Endothelial cell of umbilical vein (primary cell): Measurements from ENCODE around the gene TTN. TPM values are rescaled to one million over a fixed set of nuclear protein-coding genes. Genes with fewer than 3 reads are reported as not detected.

Experiments
- BruUV-seq: library from RNA; stranded (reverse); fragments of 400-500 nt; replicated peaks from 2 replicates; lab custom pipeline; 2021; lab: Mats Ljungman, UMichigan
- CTCF ChIA-PET: fragments of 300-600, 350-600 bp; sonication (Branson Sonifier 250); formaldehyde crosslinking; loops from one replicate; lab custom pipeline; 2021; ENCODE audit warnings: antibody characterized with exemption, inconsistent platforms; lab: Charles Lee
- POLR2A ChIA-PET: fragments of 300-600, 350-600 bp; sonication (Branson Sonifier 250); formaldehyde crosslinking; loops from one replicate; lab custom pipeline; 2021; ENCODE audit warnings: antibody characterized with exemption, inconsistent platforms; lab: Charles Lee
- DNase-seq: peaks from one replicate; pipeline ENCODE4 v3.0.0-alpha.2; 2011; ENCODE audit warnings: low read depth, low spot score
- FAIRE-seq: peaks from 2 replicates; lab custom pipeline; 2011; peaks lifted over from hg19 to GRCh38; lab: Jason Lieb, UNC
- H2AFZ ChIP-seq: 2 replicates; pipeline ENCODE4 v1.6.0; 2012; ENCODE audit warnings: low read depth, low read length, control low read depth, inconsistent platforms
- H3K27ac ChIP-seq: 2 replicates; pipeline ENCODE4 v1.5.1; 2011; ENCODE audit warnings: low read depth, mild to moderate bottlenecking, control low read depth, low read length, moderate library complexity; ENCODE audit not compliant: insufficient read depth
- H3K27me3 ChIP-seq, 2 experiments: 2 replicates each; pipeline versions ENCODE4 v1.6.0 to v1.6.1; 2011; ENCODE audit warnings: low read length in 2 of 2, mixed read lengths in 1 of 2; ENCODE audit not compliant: control insufficient read depth in 2 of 2, insufficient read depth in 2 of 2
- H3K36me3 ChIP-seq, 2 experiments: 2 replicates in 1 of 2; 3 replicates in 1 of 2; pipeline ENCODE4 v1.5.1; 2011; ENCODE audit warnings: low read length in 2 of 2, mild to moderate bottlenecking in 1 of 2, moderate library complexity in 1 of 2; ENCODE audit not compliant: control insufficient read depth in 2 of 2, insufficient read depth in 2 of 2; ENCODE audit errors: extremely low read depth in 1 of 2
- H3K4me1 ChIP-seq: 3 replicates; pipeline ENCODE4 v1.5.1; 2011; ENCODE audit warnings: mild to moderate bottlenecking, low read length; ENCODE audit not compliant: control insufficient read depth, insufficient read depth; ENCODE audit errors: extremely low read depth
- H3K4me2 ChIP-seq: 2 replicates; pipeline ENCODE4 v1.6.1; 2011; ENCODE audit warnings: low read length, control low read depth, mixed read lengths; ENCODE audit not compliant: insufficient read depth
- H3K4me3 ChIP-seq, 3 experiments: fragments of 200-600 bp in 1 of 3; sonication (generic), shearing (Covaris generic) in 1 of 3; replicated peaks in 1 of 3; 2 replicates each; pipeline ENCODE4 v1.5.1; 2011 to 2016; ENCODE audit warnings: control low read depth in 3 of 3, low read length in 3 of 3, mild to moderate bottlenecking in 2 of 3, inconsistent platforms in 1 of 3, low read depth in 1 of 3, moderate library complexity in 1 of 3; ENCODE audit not compliant: insufficient read depth in 1 of 3
- H3K79me2 ChIP-seq: 2 replicates; pipeline ENCODE4 v1.6.0; 2012; ENCODE audit warnings: low read length, inconsistent platforms; ENCODE audit not compliant: control insufficient read depth, insufficient read depth
- H3K9ac ChIP-seq: replicated peaks from 2 replicates; pipeline ENCODE3; 2011; ENCODE audit warnings: low read length, control low read depth; ENCODE audit not compliant: insufficient read depth; ENCODE audit errors: extremely low read depth
- H3K9me1 ChIP-seq: replicated peaks from 3 replicates; pipeline ENCODE4 v1.6.0; 2011; ENCODE audit warnings: mild to moderate bottlenecking, low read length; ENCODE audit not compliant: control insufficient read depth, insufficient read depth; ENCODE audit errors: extremely low read depth
- H3K9me3 ChIP-seq: replicated peaks from 2 replicates; pipeline ENCODE4 v1.5.1; 2012; ENCODE audit warnings: low read length, inconsistent platforms; ENCODE audit not compliant: control insufficient read depth, insufficient read depth
- H4K20me1 ChIP-seq: replicated peaks from 2 replicates; pipeline ENCODE3; 2011; ENCODE audit warnings: mild to moderate bottlenecking, low read length; ENCODE audit not compliant: control insufficient read depth, insufficient read depth; ENCODE audit errors: extremely low read depth
- EZH2 ChIP-seq: IDR thresholded peaks from 2 replicates; pipeline ENCODE4 v1.6.1; 2012; ENCODE audit warnings: borderline replicate concordance, low read depth, mild to moderate bottlenecking, moderate library complexity, low read length, inconsistent platforms; ENCODE audit not compliant: severe bottlenecking
- FOS ChIP-seq: IDR thresholded peaks from 2 replicates; pipeline ENCODE4 v1.6.1; 2011; ENCODE audit warnings: mild to moderate bottlenecking, low read length, moderate library complexity, borderline replicate concordance; ENCODE audit not compliant: insufficient read depth
- GATA2 ChIP-seq: IDR thresholded peaks from 2 replicates; pipeline ENCODE4 v1.7.0; 2011; ENCODE audit warnings: low read depth, mild to moderate bottlenecking, moderate library complexity, mixed read lengths, low read length; ENCODE audit not compliant: insufficient read length, insufficient read depth
- MYC ChIP-seq: IDR thresholded peaks from one replicate; pipeline ENCODE4 v1.6.1; 2011; ENCODE audit warnings: mild to moderate bottlenecking, low read depth, low read length
- POLR2A ChIP-seq: IDR thresholded peaks from 2 replicates; pipeline ENCODE4 v1.6.1; 2012; ENCODE audit warnings: low read depth, mild to moderate bottlenecking, control low read depth, low read length
- POLR2AphosphoS5 ChIP-seq: IDR thresholded peaks from 2 replicates; pipeline ENCODE4 v1.6.1; 2012; ENCODE audit warnings: low read depth, mild to moderate bottlenecking, control low read depth, low read length, moderate library complexity; ENCODE audit not compliant: insufficient read depth
- dilution Hi-C: fragments of 300-500 bp; cut with MboI; formaldehyde crosslinking; loops from one replicate; pipeline ENCODE4 v1.15.0; 2019; ENCODE audit warnings: low sequenced_read_pairs; ENCODE audit not compliant: extremely low pct_ligation_motif_present
- intact Hi-C: fragments of 100-400 bp; cut with micrococcal nuclease; formaldehyde crosslinking; loops from one replicate; pipeline ENCODE4 v1.10.0; 2022
- polyA plus RNA-seq, 4 experiments: library from polyadenylated mRNA; depleted of rRNA in 3 of 4; stranded (reverse) in 3 of 4; unstranded in 1 of 4; fragments of >200 nt; gene quantifications; 2 replicates each; pipeline versions ENCODE4 v1.2.1 to v1.2.3, GENCODE V29; 2011 to 2012; ENCODE audit warnings: missing spikeins in 1 of 4
- total RNA-seq: library from RNA; stranded (reverse); gene quantifications from 2 replicates; pipeline ENCODE4 v1.2.3, GENCODE V29; 2021
- TF ChIP-seq, protein P1 (sequence below): IDR thresholded peaks from 2 replicates; pipeline ENCODE4 v1.6.1; 2011; ENCODE audit not compliant: insufficient read depth, insufficient read length
- TF ChIP-seq, protein P2 (sequence below), 2 donors: IDR thresholded peaks; 1 replicate in 1 of 2; 2 replicates in 1 of 2; pipeline ENCODE4 v1.5.1; 2011; ENCODE audit warnings: low read length in 2 of 2, mild to moderate bottlenecking in 2 of 2, moderate library complexity in 2 of 2, control low read depth in 1 of 2, inconsistent platforms in 1 of 2, low read depth in 1 of 2; ENCODE audit not compliant: insufficient read depth in 1 of 2; ENCODE audit errors: extremely low read depth in 1 of 2

The TTN gene
- total and polyA plus RNA-seq, 2 donors (not counting 3 experiments of a cell fraction or from before 2014, with no cell fraction given): 0.11 to 0.49 TPM

DNA sequence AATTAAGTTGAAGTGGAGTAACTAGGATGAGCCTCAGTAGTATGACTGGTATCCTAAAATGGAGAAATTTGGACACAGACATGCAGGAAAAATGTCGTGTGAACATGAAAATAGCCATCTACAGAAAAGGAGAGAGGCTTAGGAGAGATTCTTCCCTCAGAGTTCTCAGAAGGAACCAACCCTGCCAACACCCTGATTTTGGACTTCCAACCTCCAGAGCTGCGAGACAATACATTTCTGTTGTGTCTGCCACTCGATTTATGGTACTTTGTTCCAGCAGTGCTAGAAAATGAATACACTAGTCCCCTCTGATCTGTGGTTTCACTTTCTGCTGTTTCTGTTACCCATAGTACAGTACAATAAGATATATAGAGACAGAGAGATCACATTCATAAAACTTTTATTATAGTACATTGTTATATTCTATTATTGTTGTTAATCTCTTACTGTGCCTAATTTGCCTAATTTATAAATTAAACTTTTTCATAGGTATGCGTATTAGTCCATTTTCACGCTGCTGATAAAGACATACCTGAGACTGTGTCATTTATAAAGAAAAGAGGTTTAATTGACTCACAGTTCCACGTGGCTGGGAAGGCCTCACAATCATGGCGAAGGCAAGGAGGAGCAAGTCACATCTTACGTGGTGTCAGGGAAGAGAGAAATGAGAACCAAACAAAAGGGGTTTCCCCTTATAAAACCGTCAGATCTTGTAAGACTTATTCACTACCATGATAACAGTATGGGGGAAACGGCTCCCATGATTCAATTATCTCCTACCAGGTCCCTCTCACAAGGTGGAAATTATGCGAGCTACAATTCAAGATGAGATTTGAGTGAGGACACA lies 285.7 kb downstream of the TTN start:
- Histone ChIP-seq H2AFZ (no peak overlapping the region), H3K9me1 (no peaks in the 10 kb centered on the region), H3K27me3 (no peaks in the 10 kb centered on the region), H3K36me3 (peaks cover 0 to 6% of the 10 kb centered on the region in 2 experiments), H4K20me1 (no peaks in the 10 kb centered on the region), H3K4me1 (peaks cover 4% of the 10 kb centered on the region), H3K27ac (no peak overlapping the region), H3K9ac (no peak overlapping the region), H3K9me3 (no peaks in the 10 kb centered on the region), H3K79me2 (peaks cover 14% of the 10 kb centered on the region), H3K4me2 (no peak overlapping the region), H3K4me3 (no peak overlapping the region)
- DNase-seq: no peak
- ChIA-PET POLR2A (no interaction called here), CTCF (no interaction called here)
- intact Hi-C loops: loop anchor here (2.0 kb wide), 3 partner anchors 17 to 409 kb away; partner anchors contain the start of genes PJVK, PRKRA and RBM45
- dilution Hi-C loops: no loop called here
- no peak for FAIRE-seq
- BruUV-seq: no TSS peak
- no peak for TF ChIP-seq POLR2AphosphoS5
- no peak for TF ChIP-seq EZH2
- TF ChIP-seq, protein P1, sequence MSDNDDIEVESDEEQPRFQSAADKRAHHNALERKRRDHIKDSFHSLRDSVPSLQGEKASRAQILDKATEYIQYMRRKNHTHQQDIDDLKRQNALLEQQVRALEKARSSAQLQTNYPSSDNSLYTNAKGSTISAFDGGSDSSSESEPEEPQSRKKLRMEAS: no peak
- TF ChIP-seq FOS: no peak
- no peak for TF ChIP-seq MYC
- no peak for TF ChIP-seq POLR2A

GRCh38 chr2:178517496-178517895 lies 289.7 kb downstream of the TTN start:
- no peaks in the 10 kb centered on the region for H3K27me3 ChIP-seq
- DNase-seq (no peak), FAIRE-seq (no peak)
- intact Hi-C loops: no loop called here
- dilution Hi-C loops: no loop called here
- H3K79me2 ChIP-seq: no peaks in the 10 kb centered on the region
- H3K9me3 ChIP-seq: no peaks in the 10 kb centered on the region
- POLR2A ChIA-PET: no interaction called here
- H3K4me3 ChIP-seq: no peak overlapping the region
- no peak overlapping the region for H3K27ac ChIP-seq
- H3K36me3 ChIP-seq: peaks cover 0 to 6% of the 10 kb centered on the region in 2 experiments
- CTCF ChIA-PET: interaction anchor here (0.9 to 1.3 kb wide), 2 partner anchors 10 to 25 kb away, joined by 3 to 4 read pairs; no protein-coding TSS in a partner anchor
- no peak overlapping the region for H3K9ac ChIP-seq
- H3K4me2 ChIP-seq: no peak overlapping the region
- no peak overlapping the region for H2AFZ ChIP-seq
- H3K9me1 ChIP-seq: no peaks in the 10 kb centered on the region
- no TSS peak for BruUV-seq
- no peaks in the 10 kb centered on the region for H4K20me1 ChIP-seq
- no peaks in the 10 kb centered on the region for H3K4me1 ChIP-seq
- no peak for TF ChIP-seq MYC
- TF ChIP-seq, protein P2, sequence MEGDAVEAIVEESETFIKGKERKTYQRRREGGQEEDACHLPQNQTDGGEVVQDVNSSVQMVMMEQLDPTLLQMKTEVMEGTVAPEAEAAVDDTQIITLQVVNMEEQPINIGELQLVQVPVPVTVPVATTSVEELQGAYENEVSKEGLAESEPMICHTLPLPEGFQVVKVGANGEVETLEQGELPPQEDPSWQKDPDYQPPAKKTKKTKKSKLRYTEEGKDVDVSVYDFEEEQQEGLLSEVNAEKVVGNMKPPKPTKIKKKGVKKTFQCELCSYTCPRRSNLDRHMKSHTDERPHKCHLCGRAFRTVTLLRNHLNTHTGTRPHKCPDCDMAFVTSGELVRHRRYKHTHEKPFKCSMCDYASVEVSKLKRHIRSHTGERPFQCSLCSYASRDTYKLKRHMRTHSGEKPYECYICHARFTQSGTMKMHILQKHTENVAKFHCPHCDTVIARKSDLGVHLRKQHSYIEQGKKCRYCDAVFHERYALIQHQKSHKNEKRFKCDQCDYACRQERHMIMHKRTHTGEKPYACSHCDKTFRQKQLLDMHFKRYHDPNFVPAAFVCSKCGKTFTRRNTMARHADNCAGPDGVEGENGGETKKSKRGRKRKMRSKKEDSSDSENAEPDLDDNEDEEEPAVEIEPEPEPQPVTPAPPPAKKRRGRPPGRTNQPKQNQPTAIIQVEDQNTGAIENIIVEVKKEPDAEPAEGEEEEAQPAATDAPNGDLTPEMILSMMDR (IDR thresholded peaks at IDR 0.05; ENCODE audit: extremely low read depth in 1 of 2, insufficient read depth in 1 of 2, low read depth in 1 of 2, low read length in 2 of 2): no peak
- no peak for TF ChIP-seq GATA2
- TF ChIP-seq EZH2: no peak
